ENCODE data around the gene CACYBP.

The CACYBP gene

GRCh38 chr1:175045097-175045496, 45.4 kb downstream of the CACYBP start:
- TF ChIP-seq GATA3 (IDR thresholded peaks at IDR 0.05; ENCODE audit: low read depth, low read length) = no peak
- no peak for TF ChIP-seq GATA2 (IDR thresholded peaks at IDR 0.05; ENCODE audit: low read depth, low read length)

GRCh38 chr1:175045519-175045918, 45.8 kb downstream of the CACYBP start:
- TF ChIP-seq GATA2 (IDR thresholded peaks at IDR 0.05; ENCODE audit: low read depth, low read length) (no peak), GATA3 (IDR thresholded peaks at IDR 0.05; ENCODE audit: low read depth, low read length) (no peak)

GRCh38 chr1:175050992-175051391, 51.2 kb downstream of the CACYBP start:
- TF ChIP-seq GATA2 (IDR thresholded peaks at IDR 0.05; ENCODE audit: low read depth, low read length) = no peak
- no peak for TF ChIP-seq GATA3 (IDR thresholded peaks at IDR 0.05; ENCODE audit: low read depth, low read length)

GRCh38 chr1:175054736-175055135, 55.0 kb downstream of the CACYBP start:
- no peak for TF ChIP-seq GATA3 (IDR thresholded peaks at IDR 0.05; ENCODE audit: low read depth, low read length)
- no peak for TF ChIP-seq GATA2 (IDR thresholded peaks at IDR 0.05; ENCODE audit: low read depth, low read length)
